HG03280 (cell line): ENCODE measurements around the gene PHACTR1.

Source experiments
- ATAC-seq: cut with Tn5 transposase; IDR thresholded peaks from one replicate; pipeline ENCODE4 v1.9.1; 2021; ENCODE audit warnings: mild to moderate bottlenecking, moderate library complexity; ENCODE audit not compliant: unreplicated experiment

PHACTR1 gene

GRCh38 chr6:13175759-13176158, 459.2 kb downstream of the PHACTR1 start:
- no peak for ATAC-seq

GRCh38 chr6:13177664-13178063, 461.1 kb downstream of the PHACTR1 start:
- ATAC-seq, result no peak

DNA sequence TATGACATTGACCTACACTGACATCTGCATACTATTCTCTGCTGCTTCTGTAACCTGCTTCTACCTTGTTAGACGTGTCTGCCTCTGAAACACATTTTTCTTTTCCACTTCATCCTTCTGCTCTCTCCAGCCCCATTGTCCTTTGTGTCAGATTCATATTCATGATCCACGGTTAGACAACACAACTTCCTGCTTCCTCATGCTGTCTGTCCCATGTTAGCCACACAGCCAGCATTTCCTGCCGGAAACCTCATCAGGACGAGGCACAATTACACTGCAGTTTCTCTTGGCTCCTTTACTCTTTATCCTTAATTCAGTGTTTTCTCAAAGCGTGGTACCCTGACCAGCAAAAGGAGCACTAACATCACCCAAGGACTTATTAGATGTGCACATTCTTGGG, 461.5 kb downstream of the PHACTR1 start:
- no peak for ATAC-seq

GRCh38 chr6:13180538-13180937, 464.0 kb downstream of the PHACTR1 start:
- no peak for ATAC-seq

DNA sequence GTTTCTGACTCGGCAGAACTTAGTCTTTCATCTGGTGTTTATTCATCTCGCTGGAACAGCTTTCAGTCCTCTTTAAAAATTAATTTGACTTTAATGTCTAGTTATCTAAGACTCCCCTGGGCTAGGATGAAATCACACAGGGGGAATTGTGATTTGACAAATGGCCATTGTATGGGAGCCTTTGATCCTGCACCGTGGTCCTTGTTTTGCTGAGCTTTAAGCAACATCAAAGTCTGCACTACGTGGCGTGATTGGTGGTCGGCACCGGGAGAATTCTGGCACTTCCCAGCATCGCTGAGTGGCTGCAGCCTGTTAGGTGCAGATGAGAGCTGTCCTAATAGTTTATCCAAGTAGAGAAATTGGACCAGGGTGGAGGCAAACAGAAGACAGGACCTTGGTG, 464.8 kb downstream of the PHACTR1 start:
- ATAC-seq, result no peak

- no peak for ATAC-seq
Measured at GRCh38 chr6:13183415-13184088, 467.0 kb downstream of the PHACTR1 start.

GRCh38 chr6:13184089-13184468, 467.5 kb downstream of the PHACTR1 start:
- ATAC-seq, result no peak

GRCh38 chr6:13184547-13184946, 468.0 kb downstream of the PHACTR1 start:
- no peak for ATAC-seq

DNA sequence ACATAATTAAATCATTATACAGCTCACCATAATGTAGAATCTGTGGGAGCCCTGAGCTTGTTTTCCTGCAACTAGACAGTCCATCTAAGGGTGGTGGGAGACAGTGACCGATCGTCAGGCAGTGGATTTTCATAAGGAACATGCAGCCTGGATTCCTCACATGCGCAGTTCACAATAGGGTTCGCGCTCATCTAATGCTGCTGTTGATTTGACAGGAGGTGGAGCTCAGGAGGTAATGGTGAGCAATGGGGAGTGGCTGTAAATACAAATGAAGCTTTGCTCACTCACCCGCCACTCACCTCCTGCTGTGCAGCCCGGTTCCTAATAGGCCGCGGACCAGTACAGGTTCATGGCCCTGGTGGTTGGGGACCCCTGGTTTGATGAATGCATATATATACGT, 470.3 kb downstream of the PHACTR1 start:
- no peak for ATAC-seq

DNA sequence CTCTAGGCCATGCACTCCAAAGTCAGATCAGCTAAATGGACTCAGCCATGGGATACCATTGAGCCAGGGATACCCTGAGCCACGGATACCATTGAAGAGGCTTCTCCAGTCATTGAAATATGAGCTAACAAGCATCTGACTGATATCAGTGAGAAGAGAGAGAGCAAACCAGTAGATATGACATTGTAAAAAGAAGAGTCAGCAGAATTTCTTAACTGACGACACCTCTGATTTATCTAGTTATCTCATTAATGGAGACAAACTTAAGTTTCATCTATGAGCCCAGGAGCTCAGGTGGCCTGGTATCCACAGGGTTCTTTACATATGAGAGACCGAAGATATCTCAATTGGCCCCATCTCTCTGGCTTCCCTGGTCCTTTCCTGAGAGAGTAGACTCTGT, 471.1 kb downstream of the PHACTR1 start:
- no peak for ATAC-seq

- ATAC-seq, result no peak
Measured at GRCh38 chr6:13188306-13188705, 471.7 kb downstream of the PHACTR1 start.

DNA sequence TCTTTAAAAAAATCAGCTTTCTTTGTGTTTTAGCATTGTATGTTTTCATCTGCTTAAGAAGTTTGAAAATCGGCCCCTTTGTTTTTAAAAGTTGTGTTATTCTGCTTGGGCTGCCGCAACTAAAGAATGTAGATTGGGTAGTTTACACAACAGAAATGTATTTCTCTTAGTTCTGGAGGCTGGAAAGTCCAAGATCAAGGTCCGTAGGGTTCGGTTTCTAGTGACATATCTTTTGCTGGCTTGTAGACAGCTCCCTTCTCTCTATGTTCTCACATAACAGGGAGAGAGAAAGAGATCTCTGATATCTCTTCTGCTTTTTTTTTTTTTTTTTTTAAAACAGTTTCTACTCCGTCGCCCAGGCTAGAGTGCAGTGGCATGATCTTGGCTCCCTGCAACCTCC, 473.1 kb downstream of the PHACTR1 start:
- no peak for ATAC-seq

GRCh38 chr6:13190376-13190775, 473.8 kb downstream of the PHACTR1 start:
- ATAC-seq, result no peak

DNA sequence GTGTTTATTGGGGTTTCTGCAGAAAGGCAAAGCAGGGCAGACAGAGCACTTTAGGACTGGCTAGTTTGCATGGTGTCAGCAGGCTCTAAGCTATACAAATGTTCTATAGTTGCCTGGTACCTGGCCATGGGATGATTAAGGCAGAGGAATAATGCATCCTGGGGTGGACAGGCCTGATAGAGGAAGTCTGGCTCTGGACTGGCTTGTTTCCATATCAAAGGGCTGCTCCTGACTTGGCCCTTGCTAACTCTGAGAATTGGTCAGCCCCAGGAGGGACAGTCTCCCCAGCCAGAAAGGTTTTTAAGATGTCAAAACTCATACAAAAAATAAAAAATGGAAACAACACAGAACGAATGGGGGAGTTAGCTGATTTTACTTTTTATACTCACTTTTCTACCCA, 474.9 kb downstream of the PHACTR1 start:
- no peak for ATAC-seq

DNA sequence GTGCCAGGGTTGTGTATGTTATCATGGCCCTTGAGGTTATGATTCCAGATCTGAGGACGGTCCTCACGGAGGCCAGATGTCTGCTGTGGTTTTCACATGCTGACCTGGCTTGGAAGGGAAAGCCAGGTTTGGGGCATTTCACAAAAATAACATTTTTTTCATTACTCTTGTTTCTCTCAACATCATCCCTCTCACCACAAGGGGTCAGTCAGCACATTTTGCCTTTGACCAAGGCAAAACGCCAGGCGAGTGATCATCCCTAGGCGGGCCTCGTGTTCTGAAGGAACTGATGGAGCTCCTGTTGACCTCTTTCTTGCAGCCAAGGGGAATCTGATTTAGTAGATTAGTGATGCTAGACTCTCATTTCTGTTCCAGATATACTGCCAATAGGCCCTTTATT, 478.3 kb downstream of the PHACTR1 start:
- ATAC-seq, result no peak

GRCh38 chr6:13195803-13196202, 479.2 kb downstream of the PHACTR1 start:
- no peak for ATAC-seq

DNA sequence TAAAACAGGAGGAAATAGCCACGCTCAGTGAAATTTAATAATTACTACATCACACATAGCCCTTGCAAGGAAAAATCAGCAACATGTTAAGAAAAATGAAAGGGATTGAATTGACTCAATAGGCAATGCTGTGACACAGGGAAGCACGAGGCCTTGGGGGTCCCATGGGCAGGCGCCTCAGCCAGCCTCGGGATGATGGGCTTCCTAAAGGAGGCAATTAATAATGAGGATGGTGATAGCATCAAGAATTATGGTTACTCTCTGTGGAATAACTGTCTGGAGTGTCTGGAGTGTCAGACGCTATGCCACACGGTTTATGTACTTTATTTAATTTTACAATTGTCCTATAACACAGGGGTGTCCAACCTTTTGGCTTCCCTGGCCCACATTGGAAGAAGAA, 481.6 kb downstream of the PHACTR1 start:
- ATAC-seq, result no peak

DNA sequence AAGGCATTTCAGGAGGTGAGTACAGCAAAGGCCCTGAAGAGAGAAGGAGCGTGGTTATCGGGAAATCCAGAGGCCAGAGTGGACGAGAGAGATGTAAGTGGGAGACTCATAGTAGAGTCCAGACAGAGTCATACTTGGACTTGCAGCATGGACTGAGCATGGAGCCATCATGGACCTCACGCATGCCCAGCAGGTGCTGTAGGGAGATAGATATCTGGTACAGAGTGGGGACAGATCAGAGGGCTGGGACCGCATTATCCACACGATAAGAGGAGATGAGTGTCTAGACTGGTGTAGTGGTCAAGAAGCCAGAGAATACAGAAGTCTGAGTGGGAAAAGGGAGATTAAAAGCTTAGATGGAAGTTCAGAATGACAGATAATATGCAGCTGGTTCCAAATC, 484.8 kb downstream of the PHACTR1 start:
- ATAC-seq, result no peak

DNA sequence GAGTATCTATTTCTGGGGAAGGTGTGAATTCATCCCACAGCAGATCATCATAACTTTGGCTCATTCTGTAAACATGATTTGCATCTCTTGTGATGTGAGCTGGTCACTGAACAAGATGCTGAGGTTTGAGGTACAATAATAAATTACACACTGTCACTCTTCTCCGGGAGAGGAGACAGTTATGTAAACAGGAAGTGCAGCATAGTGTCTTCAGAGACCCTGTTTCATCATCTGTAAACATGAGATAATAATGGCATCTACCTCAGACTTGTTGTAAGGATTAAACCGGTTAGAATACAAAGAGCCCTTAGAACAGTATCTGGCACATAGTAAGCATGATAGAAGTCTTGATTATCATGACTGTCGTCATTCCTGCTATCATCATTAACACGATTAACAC, 486.6 kb downstream of the PHACTR1 start:
- ATAC-seq, result no peak

DNA sequence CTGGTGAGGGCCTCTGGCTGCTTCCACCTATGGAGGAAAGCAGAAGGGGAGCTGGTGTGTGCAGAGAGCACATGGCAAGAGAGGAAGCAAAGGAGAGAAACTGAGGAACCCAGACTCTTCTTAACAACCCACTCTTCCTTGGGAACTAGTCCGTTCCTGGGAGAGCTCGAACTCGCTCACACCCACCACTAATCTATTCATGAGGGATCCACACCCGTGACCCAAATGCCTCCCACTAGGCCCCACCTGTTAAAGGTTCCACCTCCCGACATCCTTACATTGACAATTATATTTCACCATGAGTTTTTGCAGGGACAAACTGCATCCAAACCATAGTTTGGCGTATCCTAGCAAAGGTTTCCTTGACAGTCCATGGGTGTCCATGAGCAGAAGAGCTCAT, 488.5 kb downstream of the PHACTR1 start:
- ATAC-seq, result no peak

GRCh38 chr6:13212096-13212495, 495.5 kb downstream of the PHACTR1 start:
- ATAC-seq, result no peak

- ATAC-seq, result no peak
Measured at GRCh38 chr6:13212538-13212937, 496.0 kb downstream of the PHACTR1 start.

- no peak for ATAC-seq
Measured at GRCh38 chr6:13215390-13215789, 498.8 kb downstream of the PHACTR1 start.
